Measurements from ENCODE around the gene KLF15. TPM values are rescaled to one million over a fixed set of nuclear protein-coding genes. Genes with fewer than 3 reads are reported as not detected.

KLF15 gene
- total RNA-seq, 1 experiment from 2014 or later = 14.7 TPM

DNA sequence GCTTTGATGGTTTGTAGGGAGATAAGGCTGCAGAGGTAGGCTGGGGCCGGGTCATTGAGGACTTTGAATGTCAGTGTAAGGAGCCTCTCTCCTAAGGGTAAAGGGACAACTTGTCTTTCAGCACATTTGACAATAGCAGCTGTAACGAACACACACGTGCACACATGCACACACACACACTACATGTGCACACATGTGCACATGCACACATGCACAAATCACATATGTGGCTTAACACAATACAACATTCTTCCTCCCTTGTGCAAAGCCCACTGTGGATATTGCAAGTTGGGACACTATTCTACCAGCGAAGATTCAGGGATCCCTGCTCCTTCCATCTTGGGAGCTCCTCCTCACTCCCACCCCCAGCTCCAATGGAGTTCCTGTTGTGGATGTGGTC is 36.4 kb upstream of the KLF15 start (continued):
- TF ChIP-seq, protein P1, sequence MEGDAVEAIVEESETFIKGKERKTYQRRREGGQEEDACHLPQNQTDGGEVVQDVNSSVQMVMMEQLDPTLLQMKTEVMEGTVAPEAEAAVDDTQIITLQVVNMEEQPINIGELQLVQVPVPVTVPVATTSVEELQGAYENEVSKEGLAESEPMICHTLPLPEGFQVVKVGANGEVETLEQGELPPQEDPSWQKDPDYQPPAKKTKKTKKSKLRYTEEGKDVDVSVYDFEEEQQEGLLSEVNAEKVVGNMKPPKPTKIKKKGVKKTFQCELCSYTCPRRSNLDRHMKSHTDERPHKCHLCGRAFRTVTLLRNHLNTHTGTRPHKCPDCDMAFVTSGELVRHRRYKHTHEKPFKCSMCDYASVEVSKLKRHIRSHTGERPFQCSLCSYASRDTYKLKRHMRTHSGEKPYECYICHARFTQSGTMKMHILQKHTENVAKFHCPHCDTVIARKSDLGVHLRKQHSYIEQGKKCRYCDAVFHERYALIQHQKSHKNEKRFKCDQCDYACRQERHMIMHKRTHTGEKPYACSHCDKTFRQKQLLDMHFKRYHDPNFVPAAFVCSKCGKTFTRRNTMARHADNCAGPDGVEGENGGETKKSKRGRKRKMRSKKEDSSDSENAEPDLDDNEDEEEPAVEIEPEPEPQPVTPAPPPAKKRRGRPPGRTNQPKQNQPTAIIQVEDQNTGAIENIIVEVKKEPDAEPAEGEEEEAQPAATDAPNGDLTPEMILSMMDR (IDR thresholded peaks at IDR 0.05) = no peak
- TF ChIP-seq IRF2 (CRISPR knock-in tag; IDR thresholded peaks at IDR 0.05; ENCODE audit: borderline replicate concordance, low read depth) = no peak
- TF ChIP-seq, protein P2, sequence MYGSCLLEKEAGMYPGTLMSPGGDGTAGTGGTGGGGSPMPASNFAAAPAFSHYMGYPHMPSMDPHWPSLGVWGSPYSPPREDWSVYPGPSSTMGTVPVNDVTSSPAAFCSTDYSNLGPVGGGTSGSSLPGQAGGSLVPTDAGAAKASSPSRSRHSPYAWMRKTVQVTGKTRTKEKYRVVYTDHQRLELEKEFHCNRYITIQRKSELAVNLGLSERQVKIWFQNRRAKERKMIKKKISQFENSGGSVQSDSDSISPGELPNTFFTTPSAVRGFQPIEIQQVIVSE (CRISPR knock-in tag; IDR thresholded peaks at IDR 0.05; ENCODE audit: borderline replicate concordance) = no peak
- no peak for TF ChIP-seq TEAD4 (CRISPR knock-in tag; IDR thresholded peaks at IDR 0.05)
- TF ChIP-seq ZNF416 (CRISPR knock-in tag; IDR thresholded peaks at IDR 0.05) = no peak
- TF ChIP-seq, protein P3, sequence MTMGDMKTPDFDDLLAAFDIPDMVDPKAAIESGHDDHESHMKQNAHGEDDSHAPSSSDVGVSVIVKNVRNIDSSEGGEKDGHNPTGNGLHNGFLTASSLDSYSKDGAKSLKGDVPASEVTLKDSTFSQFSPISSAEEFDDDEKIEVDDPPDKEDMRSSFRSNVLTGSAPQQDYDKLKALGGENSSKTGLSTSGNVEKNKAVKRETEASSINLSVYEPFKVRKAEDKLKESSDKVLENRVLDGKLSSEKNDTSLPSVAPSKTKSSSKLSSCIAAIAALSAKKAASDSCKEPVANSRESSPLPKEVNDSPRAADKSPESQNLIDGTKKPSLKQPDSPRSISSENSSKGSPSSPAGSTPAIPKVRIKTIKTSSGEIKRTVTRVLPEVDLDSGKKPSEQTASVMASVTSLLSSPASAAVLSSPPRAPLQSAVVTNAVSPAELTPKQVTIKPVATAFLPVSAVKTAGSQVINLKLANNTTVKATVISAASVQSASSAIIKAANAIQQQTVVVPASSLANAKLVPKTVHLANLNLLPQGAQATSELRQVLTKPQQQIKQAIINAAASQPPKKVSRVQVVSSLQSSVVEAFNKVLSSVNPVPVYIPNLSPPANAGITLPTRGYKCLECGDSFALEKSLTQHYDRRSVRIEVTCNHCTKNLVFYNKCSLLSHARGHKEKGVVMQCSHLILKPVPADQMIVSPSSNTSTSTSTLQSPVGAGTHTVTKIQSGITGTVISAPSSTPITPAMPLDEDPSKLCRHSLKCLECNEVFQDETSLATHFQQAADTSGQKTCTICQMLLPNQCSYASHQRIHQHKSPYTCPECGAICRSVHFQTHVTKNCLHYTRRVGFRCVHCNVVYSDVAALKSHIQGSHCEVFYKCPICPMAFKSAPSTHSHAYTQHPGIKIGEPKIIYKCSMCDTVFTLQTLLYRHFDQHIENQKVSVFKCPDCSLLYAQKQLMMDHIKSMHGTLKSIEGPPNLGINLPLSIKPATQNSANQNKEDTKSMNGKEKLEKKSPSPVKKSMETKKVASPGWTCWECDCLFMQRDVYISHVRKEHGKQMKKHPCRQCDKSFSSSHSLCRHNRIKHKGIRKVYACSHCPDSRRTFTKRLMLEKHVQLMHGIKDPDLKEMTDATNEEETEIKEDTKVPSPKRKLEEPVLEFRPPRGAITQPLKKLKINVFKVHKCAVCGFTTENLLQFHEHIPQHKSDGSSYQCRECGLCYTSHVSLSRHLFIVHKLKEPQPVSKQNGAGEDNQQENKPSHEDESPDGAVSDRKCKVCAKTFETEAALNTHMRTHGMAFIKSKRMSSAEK (CRISPR knock-in tag; IDR thresholded peaks at IDR 0.05; ENCODE audit: borderline replicate concordance) = no peak
- TF ChIP-seq, protein P4, sequence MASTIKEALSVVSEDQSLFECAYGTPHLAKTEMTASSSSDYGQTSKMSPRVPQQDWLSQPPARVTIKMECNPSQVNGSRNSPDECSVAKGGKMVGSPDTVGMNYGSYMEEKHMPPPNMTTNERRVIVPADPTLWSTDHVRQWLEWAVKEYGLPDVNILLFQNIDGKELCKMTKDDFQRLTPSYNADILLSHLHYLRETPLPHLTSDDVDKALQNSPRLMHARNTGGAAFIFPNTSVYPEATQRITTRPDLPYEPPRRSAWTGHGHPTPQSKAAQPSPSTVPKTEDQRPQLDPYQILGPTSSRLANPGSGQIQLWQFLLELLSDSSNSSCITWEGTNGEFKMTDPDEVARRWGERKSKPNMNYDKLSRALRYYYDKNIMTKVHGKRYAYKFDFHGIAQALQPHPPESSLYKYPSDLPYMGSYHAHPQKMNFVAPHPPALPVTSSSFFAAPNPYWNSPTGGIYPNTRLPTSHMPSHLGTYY (CRISPR knock-in tag; IDR thresholded peaks at IDR 0.05) = no peak
- TF ChIP-seq, protein P5, sequence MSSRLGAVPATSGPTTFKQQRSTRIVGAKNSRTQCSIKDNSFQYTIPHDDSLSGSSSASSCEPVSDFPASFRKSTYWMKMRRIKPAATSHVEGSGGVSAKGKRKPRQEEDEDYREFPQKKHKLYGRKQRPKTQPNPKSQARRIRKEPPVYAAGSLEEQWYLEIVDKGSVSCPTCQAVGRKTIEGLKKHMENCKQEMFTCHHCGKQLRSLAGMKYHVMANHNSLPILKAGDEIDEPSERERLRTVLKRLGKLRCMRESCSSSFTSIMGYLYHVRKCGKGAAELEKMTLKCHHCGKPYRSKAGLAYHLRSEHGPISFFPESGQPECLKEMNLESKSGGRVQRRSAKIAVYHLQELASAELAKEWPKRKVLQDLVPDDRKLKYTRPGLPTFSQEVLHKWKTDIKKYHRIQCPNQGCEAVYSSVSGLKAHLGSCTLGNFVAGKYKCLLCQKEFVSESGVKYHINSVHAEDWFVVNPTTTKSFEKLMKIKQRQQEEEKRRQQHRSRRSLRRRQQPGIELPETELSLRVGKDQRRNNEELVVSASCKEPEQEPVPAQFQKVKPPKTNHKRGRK (CRISPR knock-in tag; IDR thresholded peaks at IDR 0.05; ENCODE audit: borderline replicate concordance) = no peak
- no peak for TF ChIP-seq TEAD1 (CRISPR knock-in tag; IDR thresholded peaks at IDR 0.05)
- TF ChIP-seq ZNF219 (CRISPR knock-in tag; IDR thresholded peaks at IDR 0.05; ENCODE audit: borderline replicate concordance) = no peak

DNA sequence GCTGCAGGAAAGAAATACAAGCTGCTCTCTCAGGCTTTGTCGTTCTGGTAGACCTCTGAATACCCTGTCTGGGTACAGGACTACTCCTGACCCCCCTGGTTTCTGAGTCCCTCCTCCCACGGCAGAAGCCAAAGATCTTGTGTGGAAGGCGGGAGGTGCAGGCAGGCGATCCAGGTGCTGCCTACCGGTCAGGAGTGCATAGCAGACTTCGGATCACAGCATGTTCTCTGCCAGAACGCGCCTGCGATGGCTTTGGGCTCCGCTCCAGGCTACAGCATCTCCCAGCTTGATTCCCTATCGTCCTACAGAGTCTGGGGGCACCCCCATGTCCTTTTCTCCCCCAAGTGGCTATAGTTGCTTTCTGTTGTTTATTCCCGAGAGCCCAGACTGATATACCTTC is 35.0 kb upstream of the KLF15 start:
- DNase-seq (ENCODE audit: low spot score) (no peak), ATAC-seq (no peak)
- peaks cover 58% of the 10 kb centered on the region for H3K27me3 Mint-ChIP-seq (ENCODE audit: low read depth)
- ChIA-PET CTCF (interaction anchor here (0.8 to 1.6 kb wide), 3 partner anchors 50 to 259 kb away, joined by 3 to 6 read pairs (median 4); no protein-coding TSS in a partner anchor), POLR2A (no interaction called here)
- H3K9me3 Mint-ChIP-seq = no peaks in the 10 kb centered on the region
- H3K27ac Mint-ChIP-seq = no peak overlapping the region
- H3K4me1 Mint-ChIP-seq = peaks cover 12% of the 10 kb centered on the region
- no peak overlapping the region for H3K4me3 Mint-ChIP-seq
- H3K36me3 Mint-ChIP-seq = no peaks in the 10 kb centered on the region
- TF ChIP-seq TEAD1 (CRISPR knock-in tag; IDR thresholded peaks at IDR 0.05) = no peak
- TF ChIP-seq, protein P6, sequence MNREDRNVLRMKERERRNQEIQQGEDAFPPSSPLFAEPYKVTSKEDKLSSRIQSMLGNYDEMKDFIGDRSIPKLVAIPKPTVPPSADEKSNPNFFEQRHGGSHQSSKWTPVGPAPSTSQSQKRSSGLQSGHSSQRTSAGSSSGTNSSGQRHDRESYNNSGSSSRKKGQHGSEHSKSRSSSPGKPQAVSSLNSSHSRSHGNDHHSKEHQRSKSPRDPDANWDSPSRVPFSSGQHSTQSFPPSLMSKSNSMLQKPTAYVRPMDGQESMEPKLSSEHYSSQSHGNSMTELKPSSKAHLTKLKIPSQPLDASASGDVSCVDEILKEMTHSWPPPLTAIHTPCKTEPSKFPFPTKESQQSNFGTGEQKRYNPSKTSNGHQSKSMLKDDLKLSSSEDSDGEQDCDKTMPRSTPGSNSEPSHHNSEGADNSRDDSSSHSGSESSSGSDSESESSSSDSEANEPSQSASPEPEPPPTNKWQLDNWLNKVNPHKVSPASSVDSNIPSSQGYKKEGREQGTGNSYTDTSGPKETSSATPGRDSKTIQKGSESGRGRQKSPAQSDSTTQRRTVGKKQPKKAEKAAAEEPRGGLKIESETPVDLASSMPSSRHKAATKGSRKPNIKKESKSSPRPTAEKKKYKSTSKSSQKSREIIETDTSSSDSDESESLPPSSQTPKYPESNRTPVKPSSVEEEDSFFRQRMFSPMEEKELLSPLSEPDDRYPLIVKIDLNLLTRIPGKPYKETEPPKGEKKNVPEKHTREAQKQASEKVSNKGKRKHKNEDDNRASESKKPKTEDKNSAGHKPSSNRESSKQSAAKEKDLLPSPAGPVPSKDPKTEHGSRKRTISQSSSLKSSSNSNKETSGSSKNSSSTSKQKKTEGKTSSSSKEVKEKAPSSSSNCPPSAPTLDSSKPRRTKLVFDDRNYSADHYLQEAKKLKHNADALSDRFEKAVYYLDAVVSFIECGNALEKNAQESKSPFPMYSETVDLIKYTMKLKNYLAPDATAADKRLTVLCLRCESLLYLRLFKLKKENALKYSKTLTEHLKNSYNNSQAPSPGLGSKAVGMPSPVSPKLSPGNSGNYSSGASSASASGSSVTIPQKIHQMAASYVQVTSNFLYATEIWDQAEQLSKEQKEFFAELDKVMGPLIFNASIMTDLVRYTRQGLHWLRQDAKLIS (CRISPR knock-in tag; IDR thresholded peaks at IDR 0.05; ENCODE audit: borderline replicate concordance) = no peak
- TF ChIP-seq, protein P7, sequence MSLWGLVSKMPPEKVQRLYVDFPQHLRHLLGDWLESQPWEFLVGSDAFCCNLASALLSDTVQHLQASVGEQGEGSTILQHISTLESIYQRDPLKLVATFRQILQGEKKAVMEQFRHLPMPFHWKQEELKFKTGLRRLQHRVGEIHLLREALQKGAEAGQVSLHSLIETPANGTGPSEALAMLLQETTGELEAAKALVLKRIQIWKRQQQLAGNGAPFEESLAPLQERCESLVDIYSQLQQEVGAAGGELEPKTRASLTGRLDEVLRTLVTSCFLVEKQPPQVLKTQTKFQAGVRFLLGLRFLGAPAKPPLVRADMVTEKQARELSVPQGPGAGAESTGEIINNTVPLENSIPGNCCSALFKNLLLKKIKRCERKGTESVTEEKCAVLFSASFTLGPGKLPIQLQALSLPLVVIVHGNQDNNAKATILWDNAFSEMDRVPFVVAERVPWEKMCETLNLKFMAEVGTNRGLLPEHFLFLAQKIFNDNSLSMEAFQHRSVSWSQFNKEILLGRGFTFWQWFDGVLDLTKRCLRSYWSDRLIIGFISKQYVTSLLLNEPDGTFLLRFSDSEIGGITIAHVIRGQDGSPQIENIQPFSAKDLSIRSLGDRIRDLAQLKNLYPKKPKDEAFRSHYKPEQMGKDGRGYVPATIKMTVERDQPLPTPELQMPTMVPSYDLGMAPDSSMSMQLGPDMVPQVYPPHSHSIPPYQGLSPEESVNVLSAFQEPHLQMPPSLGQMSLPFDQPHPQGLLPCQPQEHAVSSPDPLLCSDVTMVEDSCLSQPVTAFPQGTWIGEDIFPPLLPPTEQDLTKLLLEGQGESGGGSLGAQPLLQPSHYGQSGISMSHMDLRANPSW (CRISPR knock-in tag; conservative IDR thresholded peaks at IDR 0.05; ENCODE audit: low read depth) = no peak
- TF ChIP-seq, protein P8, sequence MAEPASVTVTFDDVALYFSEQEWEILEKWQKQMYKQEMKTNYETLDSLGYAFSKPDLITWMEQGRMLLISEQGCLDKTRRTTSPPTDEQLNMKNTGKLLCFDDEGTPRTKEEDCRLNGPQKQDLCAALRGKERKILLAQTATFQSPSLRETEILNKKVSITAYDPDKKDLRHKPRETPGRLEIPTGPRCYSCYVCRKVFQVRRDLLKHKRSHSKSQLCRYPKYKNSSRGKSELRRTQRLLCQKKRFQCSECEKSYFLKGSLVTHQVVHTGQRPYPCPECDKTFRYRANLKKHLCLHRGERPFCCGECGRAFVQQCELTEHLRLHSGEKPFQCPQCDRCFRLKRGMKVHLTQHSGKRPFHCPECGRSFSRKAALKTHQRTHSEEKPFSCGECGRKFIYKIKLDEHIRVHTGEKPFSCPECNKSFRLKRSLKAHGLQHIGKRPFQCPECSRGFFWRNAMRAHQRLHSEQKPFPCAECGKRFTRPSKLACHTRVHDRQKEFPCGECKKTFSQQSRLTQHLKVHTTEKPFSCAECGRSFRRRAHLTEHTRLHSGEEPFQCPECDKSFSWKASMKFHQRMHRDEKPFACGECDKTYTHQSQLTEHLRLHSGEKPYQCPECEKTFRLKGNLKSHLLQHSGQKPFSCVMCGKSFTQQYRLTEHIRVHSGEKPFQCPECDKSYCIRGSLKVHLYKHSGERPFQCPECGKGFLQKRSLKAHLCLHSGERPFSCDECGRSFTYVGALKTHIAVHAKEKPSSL (CRISPR knock-in tag; conservative IDR thresholded peaks at IDR 0.05) = no peak

Data from WTC11 (cell line).